22Rv1 (cell line): Measurements from ENCODE around the gene RRP36.

Experiments
- CTCF ChIP-seq: fragments of 450-650 bp; IDR thresholded peaks from 2 replicates; pipeline ENCODE4 v1.5.1; 2017; ENCODE audit warnings: mild to moderate bottlenecking
- ZFX ChIP-seq: fragments of 450-650 bp; IDR thresholded peaks from 2 replicates; pipeline ENCODE4 v1.6.1; 2017; ENCODE audit warnings: antibody characterized with exemption, borderline replicate concordance

- TF ChIP-seq CTCF (no peak), ZFX (no peak)
Measured at GRCh38 chr6:42981836-42982235, 39.6 kb upstream of the RRP36 start.
